ENCODE results near the gene FGD2.

Gene FGD2

GRCh38 chr6:37014667-37015066, 9.2 kb downstream of the FGD2 start (continued):
- TF ChIP-seq TSHZ2 (CRISPR knock-in tag; IDR thresholded peaks at IDR 0.05) (no peak), OSR1 (CRISPR knock-in tag; IDR thresholded peaks at IDR 0.05) (no peak)

GRCh38 chr6:37015532-37015931, 10.1 kb downstream of the FGD2 start:
- ATAC-seq = no peak
- TF ChIP-seq PPARA (CRISPR knock-in tag; IDR thresholded peaks at IDR 0.05; ENCODE audit: borderline replicate concordance) = no peak
- no peak for TF ChIP-seq ZNF70 (CRISPR knock-in tag; IDR thresholded peaks at IDR 0.05)
- no peak for TF ChIP-seq CSRNP3 (CRISPR knock-in tag; IDR thresholded peaks at IDR 0.05)
- no peak for TF ChIP-seq ZNF565 (CRISPR knock-in tag; conservative IDR thresholded peaks at IDR 0.05; ENCODE audit: low read depth)
- TF ChIP-seq SNAI2 (CRISPR knock-in tag; IDR thresholded peaks at IDR 0.05) = no peak
- no peak for TF ChIP-seq ZFP30 (CRISPR knock-in tag; IDR thresholded peaks at IDR 0.05)
- no peak for TF ChIP-seq TOX (CRISPR knock-in tag; IDR thresholded peaks at IDR 0.05; ENCODE audit: borderline replicate concordance)
- TF ChIP-seq TSHZ2 (CRISPR knock-in tag; IDR thresholded peaks at IDR 0.05) = no peak

- ATAC-seq = no peak
- TF ChIP-seq BACH2 (CRISPR knock-in tag; IDR thresholded peaks at IDR 0.05; ENCODE audit: borderline replicate concordance) = no peak
Measured at GRCh38 chr6:37016995-37017394, 11.5 kb downstream of the FGD2 start.

GRCh38 chr6:37017606-37018197, 12.2 kb downstream of the FGD2 start:
- ATAC-seq = peak; percentile 44
- no peak for TF ChIP-seq OSR1 (CRISPR knock-in tag; IDR thresholded peaks at IDR 0.05)
- no peak for TF ChIP-seq ZNF8 (CRISPR knock-in tag; IDR thresholded peaks at IDR 0.05)
- no peak for TF ChIP-seq PPARA (CRISPR knock-in tag; IDR thresholded peaks at IDR 0.05; ENCODE audit: borderline replicate concordance)
- TF ChIP-seq ZC3H10 (CRISPR knock-in tag; IDR thresholded peaks at IDR 0.05) = no peak
- no peak for TF ChIP-seq RARB (CRISPR knock-in tag; IDR thresholded peaks at IDR 0.05)
- no peak for TF ChIP-seq ZFP30 (CRISPR knock-in tag; IDR thresholded peaks at IDR 0.05)
- no peak for TF ChIP-seq ZNF565 (CRISPR knock-in tag; conservative IDR thresholded peaks at IDR 0.05; ENCODE audit: low read depth)
- no peak for TF ChIP-seq TSHZ2 (CRISPR knock-in tag; IDR thresholded peaks at IDR 0.05)
- TF ChIP-seq POU6F1 (CRISPR knock-in tag; IDR thresholded peaks at IDR 0.05; ENCODE audit: borderline replicate concordance, low read depth) = no peak
- no peak for TF ChIP-seq CREB5 (CRISPR knock-in tag; IDR thresholded peaks at IDR 0.05; ENCODE audit: low read depth)
- TF ChIP-seq CSRNP3 (CRISPR knock-in tag; IDR thresholded peaks at IDR 0.05) = no peak
- no peak for TF ChIP-seq TOX (CRISPR knock-in tag; IDR thresholded peaks at IDR 0.05; ENCODE audit: borderline replicate concordance)
- TF ChIP-seq BACH2 (CRISPR knock-in tag; IDR thresholded peaks at IDR 0.05; ENCODE audit: borderline replicate concordance) = no peak
- TF ChIP-seq ZNF70 (CRISPR knock-in tag; IDR thresholded peaks at IDR 0.05) = no peak
- no peak for TF ChIP-seq SNAI2 (CRISPR knock-in tag; IDR thresholded peaks at IDR 0.05)
- TF ChIP-seq GLIS3 (CRISPR knock-in tag; IDR thresholded peaks at IDR 0.05) = no peak
- no peak for TF ChIP-seq CSDC2 (CRISPR knock-in tag; IDR thresholded peaks at IDR 0.05)
- no peak for TF ChIP-seq TCF4 (CRISPR knock-in tag; IDR thresholded peaks at IDR 0.05; ENCODE audit: borderline replicate concordance)
